Amniotic epithelial cell (primary cell): ENCODE measurements around the gene ZNF138.
A peak's percentile ranks its signal among the peaks of the same experiment; 100 is the strongest.
"Not testable (repeated sequence)": the region's sequence is repeated elsewhere in the genome, so short reads cannot be mapped to it uniquely, and the experiment has no call there.

Experiments used
- DNase-seq: peaks from one replicate; pipeline ENCODE4 v3.0.0-alpha.2; 2010; ENCODE audit warnings: low read depth

Gene ZNF138

GRCh38 chr7:64838691-64839090 lies 44.5 kb downstream of the ZNF138 start:
- DNase-seq: no peak

GRCh38 chr7:64839910-64840309 lies 45.7 kb downstream of the ZNF138 start:
- DNase-seq: no peak

GRCh38 chr7:64849250-64849923 lies 55.2 kb downstream of the ZNF138 start:
- DNase-seq: peak; percentile 3

DNA sequence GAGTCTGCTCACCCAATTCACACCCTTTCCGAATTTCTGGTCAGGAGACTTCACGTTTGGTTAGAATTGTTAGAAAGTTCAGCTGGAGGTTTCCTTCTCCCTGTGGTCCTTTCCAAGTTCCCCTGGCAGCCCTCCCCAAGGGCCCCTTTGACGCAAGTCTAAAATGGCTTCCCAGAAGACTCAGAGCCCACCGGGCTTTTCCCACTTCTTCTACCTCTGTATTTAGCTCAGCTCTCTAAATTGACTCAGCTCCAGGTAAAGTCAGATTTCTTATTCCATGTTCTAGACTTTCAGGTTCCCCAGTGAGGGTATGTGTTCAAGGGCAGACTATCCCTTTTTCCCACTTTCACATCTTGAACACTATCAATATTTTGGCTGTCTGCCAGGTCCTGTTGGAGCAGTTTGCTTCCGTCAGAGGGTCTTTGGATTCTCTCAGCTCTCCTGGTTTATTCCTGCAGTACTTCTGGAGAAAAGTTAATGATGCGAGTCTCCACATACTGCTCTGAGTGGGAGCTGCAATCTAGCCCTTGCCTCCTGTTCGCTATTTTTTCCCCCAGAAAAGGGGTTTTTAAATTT lies 55.8 kb downstream of the ZNF138 start:
- DNase-seq: no peak

GRCh38 chr7:64853679-64854078 lies 59.5 kb downstream of the ZNF138 start:
- DNase-seq: no peak

DNA sequence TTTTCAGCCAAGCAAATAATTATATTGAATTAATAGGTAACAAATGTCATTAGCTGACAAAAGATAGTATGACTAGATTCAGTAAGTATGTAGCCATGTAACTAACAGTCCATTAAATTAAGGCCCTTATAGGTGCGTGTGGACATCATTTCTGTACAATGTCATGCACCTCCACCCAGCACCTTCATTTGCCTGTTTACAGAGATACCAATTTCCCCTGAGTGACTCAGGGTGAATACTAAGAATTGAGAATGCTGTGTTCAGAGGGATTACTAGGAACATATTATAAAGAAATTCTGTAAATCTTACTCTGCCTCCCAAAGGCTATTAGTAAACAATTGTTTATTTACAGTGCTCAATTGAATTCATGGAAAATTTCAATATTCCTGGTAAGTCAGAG lies 60.7 kb downstream of the ZNF138 start:
- DNase-seq: no peak

DNA sequence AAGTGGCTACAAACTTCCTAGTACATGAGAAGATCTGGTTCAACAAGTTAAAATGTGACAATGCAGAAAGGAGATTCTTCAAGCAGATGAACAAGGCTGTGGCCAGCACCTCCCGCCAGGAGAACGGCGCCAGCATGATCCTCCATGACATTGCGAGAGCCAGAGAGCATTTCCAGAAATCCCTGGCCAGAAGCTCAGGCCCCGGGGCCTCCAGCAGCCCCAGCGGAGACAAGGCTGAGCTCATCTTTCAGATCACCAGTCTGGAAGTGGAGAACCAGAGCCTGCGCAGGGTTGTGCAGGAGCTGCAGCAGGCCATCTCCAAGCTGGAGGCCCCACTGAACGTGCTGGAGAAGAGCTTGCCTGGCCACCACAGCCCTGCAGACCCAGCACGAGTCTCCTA lies 68.8 kb downstream of the ZNF138 start:
- DNase-seq: no peak

GRCh38 chr7:64863530-64863929 lies 69.3 kb downstream of the ZNF138 start:
- not testable (repeated sequence) for DNase-seq

DNA sequence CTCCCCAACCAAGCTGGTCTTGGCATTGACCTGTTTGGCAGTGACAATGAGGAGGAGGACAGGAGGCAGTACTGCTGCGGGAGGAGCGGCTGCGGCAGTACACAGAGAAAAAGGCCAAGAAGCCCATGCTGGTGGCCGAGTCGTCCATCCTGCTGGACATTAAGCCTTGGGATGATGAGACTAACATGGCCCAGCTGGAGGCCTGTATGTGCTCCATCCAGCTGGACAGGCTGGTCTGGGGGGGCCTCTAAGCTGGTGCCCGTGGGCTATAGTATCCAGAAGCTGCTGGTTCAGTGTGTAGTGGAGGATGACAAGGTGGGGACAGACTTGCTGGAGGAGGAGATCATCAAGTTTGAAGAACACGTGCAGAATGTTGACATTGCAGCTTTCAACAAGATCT lies 69.7 kb downstream of the ZNF138 start:
- DNase-seq: no peak

DNA sequence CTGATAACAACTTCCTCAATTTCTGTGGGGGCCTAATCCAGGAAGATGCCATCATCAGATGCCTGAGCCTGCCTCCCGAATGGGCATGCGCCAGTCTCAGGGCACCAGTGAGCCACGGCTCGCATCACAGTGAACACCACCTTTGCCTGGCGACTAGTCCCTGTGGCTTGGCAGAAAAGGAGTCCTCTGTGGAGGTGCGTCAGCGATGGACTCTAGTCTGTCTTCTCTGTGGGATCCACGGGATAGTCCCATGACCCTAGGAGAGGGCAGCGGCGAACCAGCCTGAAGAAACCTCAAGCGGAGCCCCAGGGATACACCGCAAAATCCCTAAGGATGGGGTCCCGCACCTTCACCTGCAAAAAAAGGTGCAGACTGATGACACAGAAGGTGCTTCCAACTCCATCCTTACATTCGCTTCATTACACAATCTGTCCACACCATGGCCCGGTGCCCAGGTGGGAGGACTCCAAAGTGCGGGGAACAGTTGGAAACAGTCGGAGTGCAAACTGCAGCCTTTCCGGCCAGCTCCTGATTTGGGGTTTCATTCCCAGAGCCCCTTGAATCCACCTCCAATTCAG lies 73.7 kb downstream of the ZNF138 start:
- no peak for DNase-seq

DNA sequence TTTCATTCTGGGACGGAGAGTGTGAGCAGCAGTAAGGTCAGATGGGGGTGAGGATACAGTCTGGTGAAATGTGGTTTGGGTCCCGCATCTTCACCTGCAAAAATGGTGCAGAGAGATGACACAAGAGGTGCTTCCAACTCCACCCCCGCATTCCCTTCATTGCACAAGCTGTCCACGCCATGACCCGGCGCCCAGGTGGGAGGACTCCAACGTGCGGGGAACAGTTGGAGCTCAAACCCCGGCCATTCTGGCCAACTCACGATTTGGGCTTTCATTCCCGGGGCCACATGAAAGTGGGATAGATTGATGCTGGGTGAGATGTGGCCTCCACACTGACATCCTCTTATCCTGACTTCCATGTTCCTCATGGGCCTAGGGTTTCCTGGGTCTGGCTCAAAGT lies 74.3 kb downstream of the ZNF138 start:
- no peak for DNase-seq

- no peak for DNase-seq
Measured at GRCh38 chr7:64869121-64869725, 75.0 kb downstream of the ZNF138 start.

GRCh38 chr7:64869912-64870562 lies 75.8 kb downstream of the ZNF138 start:
- no peak for DNase-seq

- no peak for DNase-seq
Measured at GRCh38 chr7:64870656-64871055, 76.4 kb downstream of the ZNF138 start.

DNA sequence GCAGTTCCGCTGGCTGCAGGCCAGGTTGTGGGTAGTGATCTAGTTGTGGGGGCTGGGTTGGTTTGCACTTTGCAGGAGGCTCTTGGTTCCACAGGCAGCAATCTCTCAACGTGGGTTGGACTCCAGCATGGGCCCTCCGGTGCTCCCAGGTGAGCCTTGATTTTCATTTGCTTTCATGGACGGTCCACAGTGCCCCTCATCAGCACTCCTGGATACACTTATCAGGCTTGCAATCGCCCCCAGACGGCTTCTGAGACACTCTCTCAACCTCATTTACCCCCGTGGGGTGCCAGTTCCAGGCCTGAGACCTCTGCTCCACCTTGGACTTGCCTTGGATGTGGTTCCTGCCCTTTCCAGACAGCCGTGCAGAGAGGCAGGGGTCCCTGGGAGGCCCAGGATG lies 77.5 kb downstream of the ZNF138 start:
- DNase-seq: no peak

- DNase-seq: no peak
Measured at GRCh38 chr7:64872351-64873154, 78.3 kb downstream of the ZNF138 start.

GRCh38 chr7:64873155-64873500 lies 78.9 kb downstream of the ZNF138 start:
- DNase-seq: no peak

DNA sequence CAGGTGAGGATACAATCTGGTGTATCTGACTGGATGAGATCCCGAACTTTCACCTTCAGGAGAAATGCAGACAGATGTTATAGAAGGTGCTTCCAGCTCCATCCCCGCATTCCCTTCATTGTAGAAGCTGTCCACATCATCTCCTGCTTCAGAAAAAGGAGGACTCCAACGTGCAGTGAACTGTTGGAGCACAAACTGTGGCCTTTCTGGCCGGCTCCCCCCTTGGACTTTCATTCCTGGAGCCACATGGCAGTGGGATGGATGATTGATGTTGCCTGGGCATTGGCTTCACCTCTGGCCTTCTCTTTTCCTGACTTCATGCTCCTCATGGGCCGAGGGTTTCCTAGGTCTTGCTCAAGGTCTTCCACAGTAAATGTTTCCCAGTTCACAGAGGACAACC lies 79.3 kb downstream of the ZNF138 start:
- DNase-seq: no peak

DNA sequence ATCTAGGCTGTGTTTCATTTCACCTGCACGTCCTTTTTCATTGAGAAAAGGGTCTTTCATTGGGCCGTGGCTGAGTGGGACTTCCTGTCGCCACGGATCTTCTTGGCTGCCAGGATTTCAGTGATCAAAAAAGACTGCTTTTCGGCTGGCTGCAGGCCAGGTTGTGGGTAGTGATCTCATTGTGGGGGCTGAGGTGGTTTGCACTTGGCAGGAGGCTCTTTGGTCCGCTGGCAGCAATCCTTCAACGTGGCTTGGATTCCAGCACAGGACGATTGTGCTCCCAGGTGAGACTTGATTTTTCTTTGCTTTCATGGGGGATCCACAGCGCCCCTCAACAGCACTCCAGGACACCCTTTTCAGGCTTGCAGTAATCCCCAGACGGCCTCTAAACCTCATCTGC lies 79.9 kb downstream of the ZNF138 start:
- no peak for DNase-seq

DNA sequence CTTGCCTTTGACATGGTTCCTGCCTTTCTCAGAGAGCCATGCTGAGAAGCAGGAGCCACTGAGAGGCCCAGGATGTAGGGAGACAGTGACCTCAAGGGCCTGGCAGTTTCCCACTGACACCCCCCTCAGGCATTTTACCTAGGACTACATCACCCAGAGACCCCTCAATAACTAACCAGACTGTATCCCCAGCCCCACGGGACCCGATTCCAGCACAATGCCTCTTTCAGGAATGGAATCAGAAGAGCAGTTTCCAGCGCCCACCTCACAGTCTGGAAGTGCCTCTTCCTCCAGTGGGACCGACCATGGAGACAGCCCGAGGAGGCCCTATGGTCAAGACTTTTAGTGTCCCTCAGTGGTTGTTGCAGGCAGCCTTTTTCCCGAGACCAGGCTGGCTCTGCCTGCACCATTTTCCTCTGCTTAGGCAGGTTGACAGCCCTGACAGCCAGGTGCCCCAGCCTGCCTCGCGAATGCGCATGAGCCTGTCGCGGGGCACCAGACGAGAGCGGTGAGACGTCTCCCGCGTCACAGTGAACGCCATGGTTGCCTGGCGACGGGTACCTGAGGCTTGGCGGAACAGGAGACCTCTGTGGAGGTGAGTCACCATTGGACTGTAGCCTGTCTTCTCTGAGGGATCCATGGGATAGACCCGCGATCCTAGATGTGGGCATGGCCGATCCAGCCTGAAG lies 80.5 kb downstream of the ZNF138 start:
- DNase-seq: no peak

DNA sequence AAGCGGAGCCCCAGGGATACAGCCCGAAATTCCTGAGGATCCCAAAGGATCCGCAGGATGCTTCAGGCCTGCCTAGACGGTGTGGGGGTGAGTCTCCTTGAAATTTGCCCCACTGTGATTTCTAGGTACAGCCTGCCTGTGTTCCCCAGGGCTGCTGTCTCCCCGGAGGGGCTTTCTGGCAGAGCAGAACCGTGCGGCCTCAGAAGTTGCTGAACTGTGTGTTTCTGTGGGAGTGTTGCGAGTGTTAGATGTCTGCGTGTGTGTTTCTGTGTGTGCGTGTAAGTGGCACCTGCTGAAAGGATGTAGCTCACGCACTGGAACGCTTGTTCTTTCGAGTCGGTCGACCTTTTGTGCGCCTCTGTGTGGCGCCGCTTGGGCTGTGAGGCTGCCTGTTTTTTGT lies 81.0 kb downstream of the ZNF138 start:
- no peak for DNase-seq
